ENCODE data around the gene CDC42EP5. TPM values are rescaled to one million over a fixed set of nuclear protein-coding genes. Genes with fewer than 3 reads are reported as not detected.

CDC42EP5 gene
- polyA plus RNA-seq, 1 of the 3 experiments (the other 2 are of a cell fraction): 13.5 TPM

GRCh38 chr19:54420383-54421168 lies 52.5 kb downstream of the CDC42EP5 start:
- Histone ChIP-seq H3K36me3 (replicated peaks in 1 of 2; ENCODE audit: control insufficient read depth in 1 of 2, insufficient read depth in 2 of 2, low read length in 1 of 2) (no peaks in the 10 kb centered on the region), H3K9ac (no peak overlapping the region), H3K79me2 (ENCODE audit: insufficient read depth) (no peaks in the 10 kb centered on the region), H4K20me1 (ENCODE audit: insufficient read depth) (no peaks in the 10 kb centered on the region), H3K4me3 (ENCODE audit: low read depth in 2 of 2, low read length in 1 of 2) (no peak overlapping the region), H3K4me2 (no peak overlapping the region), H3K4me1 (ENCODE audit: control insufficient read depth in 1 of 2, insufficient read depth in 2 of 2, low read depth in 1 of 2, low read length in 1 of 2) (no peaks in the 10 kb centered on the region), H3K9me3 (no peaks in the 10 kb centered on the region), H3F3A (replicated peaks; ENCODE audit: insufficient read depth) (peaks cover 5% of the 10 kb centered on the region), H3K27ac (ENCODE audit: low read depth in 2 of 2, low read length in 1 of 2) (no peak overlapping the region), H2AFZ (ENCODE audit: low read depth) (no peak overlapping the region), H3K27me3 (ENCODE audit: insufficient read depth) (peaks cover 91% of the 10 kb centered on the region), H3K9me2 (no peaks in the 10 kb centered on the region)
- no peak for DNase-seq
- ChIA-PET POLR2A (interaction anchor here (1.1 kb wide), 1 partner anchor 28 kb away, joined by 3 read pairs; the partner anchor contains the start of gene LENG8), CTCF (interaction anchor here (1.2 to 4.0 kb wide), 3 partner anchors 8 to 29 kb away, joined by 3 to 19 read pairs (median 5); no protein-coding TSS in a partner anchor)
- TF ChIP-seq ZBTB33 (IDR thresholded peaks at IDR 0.05; ENCODE audit: borderline replicate concordance, low read depth): no peak
- TF ChIP-seq PBX3 (IDR thresholded peaks at IDR 0.05): no peak
- TF ChIP-seq FOXM1 (IDR thresholded peaks at IDR 0.05; ENCODE audit: low read depth): no peak
- TF ChIP-seq EP300 (IDR thresholded peaks at IDR 0.05; ENCODE audit: borderline replicate concordance in 1 of 2, low read depth in 1 of 2, low read length in 1 of 2): no peak
- no peak for TF ChIP-seq RAD21 (IDR thresholded peaks at IDR 0.05; ENCODE audit: low read length)
- no peak for TF ChIP-seq RCOR1 (IDR thresholded peaks at IDR 0.05; ENCODE audit: low read length)
- no peak for TF ChIP-seq USF2 (IDR thresholded peaks at IDR 0.05; ENCODE audit: borderline replicate concordance, low read depth, low read length)
- no peak for TF ChIP-seq GATA2 (CRISPR knock-in tag; IDR thresholded peaks at IDR 0.05)
- no peak for TF ChIP-seq MEF2A (IDR thresholded peaks at IDR 0.05; ENCODE audit: borderline replicate concordance, low read depth)
- no peak for TF ChIP-seq GABPA (IDR thresholded peaks at IDR 0.05; ENCODE audit: low read depth)
- 12% methylated on average over 20 of the region's 37 CpGs for WGBS (ENCODE audit: low lambda C conversion rate)

- no peak for DNase-seq
- H3K27me3 ChIP-seq (ENCODE audit: insufficient read depth): peaks cover 88% of the 10 kb centered on the region
- no peak overlapping the region for H2AFZ ChIP-seq (ENCODE audit: low read depth)
- no peaks in the 10 kb centered on the region for H3K9me2 ChIP-seq
- 14% methylated on average over 4 of the region's 10 CpGs for WGBS (ENCODE audit: low lambda C conversion rate)
- no peaks in the 10 kb centered on the region for H3K79me2 ChIP-seq (ENCODE audit: insufficient read depth)
- no peak overlapping the region for H3K4me2 ChIP-seq
- ChIA-PET POLR2A (interaction anchor here (1.1 kb wide), 1 partner anchor 29 kb away, joined by 3 read pairs; the partner anchor contains the start of gene LENG8), CTCF (interaction anchor here (1.1 to 4.0 kb wide), 3 partner anchors 9 to 29 kb away, joined by 3 to 19 read pairs (median 3); no protein-coding TSS in a partner anchor)
- no peaks in the 10 kb centered on the region for H3K4me1 ChIP-seq (ENCODE audit: control insufficient read depth in 1 of 2, insufficient read depth in 2 of 2, low read depth in 1 of 2, low read length in 1 of 2)
- peaks cover 5% of the 10 kb centered on the region for H3F3A ChIP-seq (replicated peaks; ENCODE audit: insufficient read depth)
- H3K27ac ChIP-seq (ENCODE audit: low read depth in 2 of 2, low read length in 1 of 2): no peak overlapping the region
- no peaks in the 10 kb centered on the region for H3K36me3 ChIP-seq (replicated peaks in 1 of 2; ENCODE audit: control insufficient read depth in 1 of 2, insufficient read depth in 2 of 2, low read length in 1 of 2)
- TF ChIP-seq SIN3A (IDR thresholded peaks at IDR 0.05; ENCODE audit: borderline replicate concordance, low read depth, low read length): no peak
- no peak overlapping the region for H3K9ac ChIP-seq
- no peaks in the 10 kb centered on the region for H3K9me3 ChIP-seq
- no peak overlapping the region for H3K4me3 ChIP-seq (ENCODE audit: low read depth in 2 of 2, low read length in 1 of 2)
- no peaks in the 10 kb centered on the region for H4K20me1 ChIP-seq (ENCODE audit: insufficient read depth)
Measured at GRCh38 chr19:54420068-54420382, 53.1 kb downstream of the CDC42EP5 start.
